ENCODE measurements around the gene MDM2.

MDM2 gene

GRCh38 chr12:68767191-68767590, 40.8 kb upstream of the MDM2 start:
- no peak for DNase-seq (ENCODE audit: low read depth, low spot score)
- Histone ChIP-seq H3K27ac (no peak overlapping the region), H3K36me3 (ENCODE audit: insufficient read depth, low read length) (no peaks in the 10 kb centered on the region; the same call in 1 of the 2 replicates), H3K9ac (ENCODE audit: insufficient read length) (no peak overlapping the region), H3K9me3 (ENCODE audit: low read depth, low read length) (no peaks in the 10 kb centered on the region), H3K4me3 (no peak overlapping the region)
- TF ChIP-seq POLR2AphosphoS5 (IDR thresholded peaks at IDR 0.05; ENCODE audit: borderline replicate concordance, low read depth, low read length) (no peak), FOXP2 (optimal IDR thresholded peaks at IDR 0.05; ENCODE audit: control extremely low read depth, extremely low read length, insufficient read depth) (no peak), EZH2 (IDR thresholded peaks at IDR 0.05) (no peak)

- Histone ChIP-seq H3K4me3 (no peak overlapping the region), H3K27ac (no peak overlapping the region), H3K9ac (ENCODE audit: insufficient read length) (no peak overlapping the region), H3K9me3 (ENCODE audit: low read depth, low read length) (no peaks in the 10 kb centered on the region), H3K36me3 (ENCODE audit: insufficient read depth, low read length) (no peaks in the 10 kb centered on the region; the same call in 1 of the 2 replicates)
- TF ChIP-seq EZH2 (IDR thresholded peaks at IDR 0.05) (no peak), FOXP2 (optimal IDR thresholded peaks at IDR 0.05; ENCODE audit: control extremely low read depth, extremely low read length, insufficient read depth) (no peak), POLR2AphosphoS5 (IDR thresholded peaks at IDR 0.05; ENCODE audit: borderline replicate concordance, low read depth, low read length) (no peak)
- DNase-seq (ENCODE audit: low read depth, low spot score), result no peak
These were observed 39.5 kb upstream of the MDM2 start for GRCh38 chr12:68768431-68768939.

DNA sequence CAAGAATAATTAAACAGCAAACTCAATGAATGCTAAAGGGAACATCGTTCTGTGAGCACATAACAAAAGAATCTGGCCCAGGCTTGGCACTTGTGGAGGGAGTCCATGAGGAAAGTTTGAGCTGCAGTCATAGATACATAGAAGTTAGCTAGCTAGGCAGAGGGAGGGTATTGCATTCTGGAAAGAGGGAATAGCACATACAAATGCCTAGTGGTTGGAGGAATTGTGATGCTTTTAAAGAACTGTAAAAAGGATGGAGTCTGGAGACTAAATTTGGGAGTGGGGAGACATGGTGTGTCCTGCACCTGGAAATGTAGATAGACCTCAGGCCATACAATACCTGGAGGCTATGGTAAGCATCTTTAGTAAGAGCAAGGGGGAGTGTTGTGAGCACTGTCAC, 38.0 kb upstream of the MDM2 start:
- TF ChIP-seq POLR2AphosphoS5 (IDR thresholded peaks at IDR 0.05; ENCODE audit: borderline replicate concordance, low read depth, low read length), result no peak
- TF ChIP-seq EZH2 (IDR thresholded peaks at IDR 0.05), result no peak
- TF ChIP-seq FOXP2 (optimal IDR thresholded peaks at IDR 0.05; ENCODE audit: control extremely low read depth, extremely low read length, insufficient read depth), result no peak
- Histone ChIP-seq H3K9ac (ENCODE audit: insufficient read length) (no peak overlapping the region), H3K27ac (no peak overlapping the region), H3K36me3 (ENCODE audit: insufficient read depth, low read length) (no peaks in the 10 kb centered on the region), H3K9me3 (ENCODE audit: low read depth, low read length) (no peaks in the 10 kb centered on the region), H3K4me3 (no peak overlapping the region)
- no peak for DNase-seq (ENCODE audit: low read depth, low spot score)

DNA sequence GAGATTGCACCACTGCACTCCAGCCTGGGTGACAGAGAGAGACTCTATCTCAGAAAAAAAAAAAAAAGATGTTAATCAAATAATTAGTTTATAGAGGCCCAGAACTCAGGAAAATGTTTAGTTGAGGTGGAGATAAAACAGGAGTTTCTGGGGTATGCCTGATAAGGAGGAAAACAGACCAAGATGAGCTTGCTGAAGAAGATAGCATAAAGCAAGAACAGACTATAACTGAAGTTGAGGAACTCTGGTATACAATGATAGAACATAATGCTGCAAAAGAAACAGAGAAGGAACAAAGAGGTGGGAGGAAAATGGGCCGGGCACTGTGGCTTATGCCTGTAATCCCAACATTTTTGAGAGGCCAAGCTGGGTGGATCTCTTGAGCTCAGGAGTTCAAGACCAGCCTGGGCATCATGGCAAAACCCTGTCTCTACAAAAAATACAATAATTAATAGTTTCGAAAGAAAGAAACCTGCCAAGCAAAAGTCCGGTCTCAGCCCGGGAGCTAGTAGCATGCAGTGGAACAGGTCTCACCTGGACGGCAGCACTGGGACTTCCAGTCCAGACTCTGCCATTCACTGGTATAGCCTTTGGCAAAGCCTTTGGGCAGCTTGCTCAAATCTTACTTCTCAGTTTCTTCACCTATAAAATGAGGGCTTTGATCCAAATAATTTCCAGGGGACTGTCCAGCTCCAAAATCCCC, 36.6 kb upstream of the MDM2 start:
- H3K9me3 ChIP-seq (ENCODE audit: low read depth, low read length), result no peaks in the 10 kb centered on the region
- no peak overlapping the region for H3K27ac ChIP-seq
- no peak for DNase-seq (ENCODE audit: low read depth, low spot score)
- no peak overlapping the region for H3K4me3 ChIP-seq
- no peak for TF ChIP-seq FOXP2 (optimal IDR thresholded peaks at IDR 0.05; ENCODE audit: control extremely low read depth, extremely low read length, insufficient read depth)
- no peak for TF ChIP-seq EZH2 (IDR thresholded peaks at IDR 0.05)
- no peak for TF ChIP-seq POLR2AphosphoS5 (IDR thresholded peaks at IDR 0.05; ENCODE audit: borderline replicate concordance, low read depth, low read length)
- no peaks in the 10 kb centered on the region for H3K36me3 ChIP-seq (ENCODE audit: insufficient read depth, low read length)
- no peak overlapping the region for H3K9ac ChIP-seq (ENCODE audit: insufficient read length)

- Histone ChIP-seq H3K36me3 (ENCODE audit: insufficient read depth, low read length) (no peaks in the 10 kb centered on the region), H3K9ac (ENCODE audit: insufficient read length) (no peak overlapping the region), H3K27ac (no peak overlapping the region), H3K9me3 (ENCODE audit: low read depth, low read length) (no peaks in the 10 kb centered on the region), H3K4me3 (no peak overlapping the region)
- no peak for DNase-seq (ENCODE audit: low read depth, low spot score)
- TF ChIP-seq EZH2 (IDR thresholded peaks at IDR 0.05) (no peak), FOXP2 (optimal IDR thresholded peaks at IDR 0.05; ENCODE audit: control extremely low read depth, extremely low read length, insufficient read depth) (no peak), POLR2AphosphoS5 (IDR thresholded peaks at IDR 0.05; ENCODE audit: borderline replicate concordance, low read depth, low read length) (no peak)
These were observed 35.3 kb upstream of the MDM2 start for GRCh38 chr12:68772714-68773113.

DNA sequence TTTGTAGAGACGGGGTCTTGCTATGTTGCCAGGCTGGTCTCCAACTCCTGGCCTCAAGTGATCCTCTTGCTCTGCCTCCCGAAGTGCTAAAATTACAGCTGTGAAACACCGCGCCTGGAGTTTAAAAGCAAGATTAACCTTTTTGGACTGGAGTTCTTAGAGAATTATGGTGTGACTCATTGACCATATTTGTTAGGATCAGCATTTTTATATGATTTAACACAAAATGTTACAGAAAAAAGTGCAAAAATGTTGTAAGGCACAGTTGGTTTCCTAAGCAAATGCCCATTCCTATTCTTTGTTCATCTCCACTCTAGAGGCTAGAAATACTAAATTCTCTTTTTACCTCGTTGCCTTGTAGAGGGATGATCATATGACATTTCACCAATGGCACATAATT, 34.4 kb upstream of the MDM2 start:
- H3K9me3 ChIP-seq (ENCODE audit: low read depth, low read length), result no peaks in the 10 kb centered on the region
- H3K27ac ChIP-seq, result no peak overlapping the region
- TF ChIP-seq POLR2AphosphoS5 (IDR thresholded peaks at IDR 0.05; ENCODE audit: borderline replicate concordance, low read depth, low read length), result no peak
- no peak for TF ChIP-seq EZH2 (IDR thresholded peaks at IDR 0.05)
- no peak for TF ChIP-seq FOXP2 (optimal IDR thresholded peaks at IDR 0.05; ENCODE audit: control extremely low read depth, extremely low read length, insufficient read depth)
- H3K36me3 ChIP-seq (ENCODE audit: insufficient read depth, low read length), result no peaks in the 10 kb centered on the region
- H3K9ac ChIP-seq (ENCODE audit: insufficient read length), result no peak overlapping the region
- no peak overlapping the region for H3K4me3 ChIP-seq
- no peak for DNase-seq (ENCODE audit: low read depth, low spot score)

- no peak overlapping the region for H3K4me3 ChIP-seq
- DNase-seq (ENCODE audit: low read depth, low spot score), result no peak
These were observed 32.8 kb upstream of the MDM2 start for GRCh38 chr12:68775121-68775630.

GRCh38 chr12:68776976-68777610, 30.9 kb upstream of the MDM2 start:
- H3K27ac ChIP-seq, result no peak overlapping the region
- TF ChIP-seq POLR2AphosphoS5 (IDR thresholded peaks at IDR 0.05; ENCODE audit: borderline replicate concordance, low read depth, low read length), result no peak
- no peak for TF ChIP-seq FOXP2 (optimal IDR thresholded peaks at IDR 0.05; ENCODE audit: control extremely low read depth, extremely low read length, insufficient read depth)
- TF ChIP-seq EZH2 (IDR thresholded peaks at IDR 0.05), result no peak
- DNase-seq (ENCODE audit: low read depth, low spot score), result no peak
- H3K4me3 ChIP-seq, result no peak overlapping the region
- H3K9ac ChIP-seq (ENCODE audit: insufficient read length), result no peak overlapping the region
- no peaks in the 10 kb centered on the region for H3K9me3 ChIP-seq (ENCODE audit: low read depth, low read length)
- no peaks in the 10 kb centered on the region for H3K36me3 ChIP-seq (ENCODE audit: insufficient read depth, low read length)

More at GRCh38 chr12:68775121-68775630, 32.8 kb upstream of the MDM2 start:
- Histone ChIP-seq H3K9ac (ENCODE audit: insufficient read length) (no peak overlapping the region), H3K9me3 (ENCODE audit: low read depth, low read length) (no peaks in the 10 kb centered on the region), H3K36me3 (ENCODE audit: insufficient read depth, low read length) (no peaks in the 10 kb centered on the region), H3K27ac (no peak overlapping the region)
- TF ChIP-seq FOXP2 (optimal IDR thresholded peaks at IDR 0.05; ENCODE audit: control extremely low read depth, extremely low read length, insufficient read depth), result no peak
- TF ChIP-seq POLR2AphosphoS5 (IDR thresholded peaks at IDR 0.05; ENCODE audit: borderline replicate concordance, low read depth, low read length), result no peak
- TF ChIP-seq EZH2 (IDR thresholded peaks at IDR 0.05), result no peak
